Suprapubic skin (tissue), 3 donors: Measurements from ENCODE around the gene FASTKD3.

Experiments used
- POLR2AphosphoS5 ChIP-seq, 3 donors: sonication (generic); formaldehyde crosslinking; IDR thresholded peaks; one replicate each; pipeline ENCODE4 v1.6.1; 2017; ENCODE audit warnings: antibody characterized with exemption in 3 of 3
- TF ChIP-seq, protein P1 (sequence below), 2 donors: fragments of 200-600 bp in 1 of 2; fragments of 450-650 bp in 1 of 2; sonication (generic) in 1 of 2; IDR thresholded peaks; one replicate each; pipeline ENCODE4 v1.5.1; 2016 to 2019; ENCODE audit warnings: antibody characterized with exemption in 2 of 2, mild to moderate bottlenecking in 1 of 2, moderate library complexity in 1 of 2

DNA sequence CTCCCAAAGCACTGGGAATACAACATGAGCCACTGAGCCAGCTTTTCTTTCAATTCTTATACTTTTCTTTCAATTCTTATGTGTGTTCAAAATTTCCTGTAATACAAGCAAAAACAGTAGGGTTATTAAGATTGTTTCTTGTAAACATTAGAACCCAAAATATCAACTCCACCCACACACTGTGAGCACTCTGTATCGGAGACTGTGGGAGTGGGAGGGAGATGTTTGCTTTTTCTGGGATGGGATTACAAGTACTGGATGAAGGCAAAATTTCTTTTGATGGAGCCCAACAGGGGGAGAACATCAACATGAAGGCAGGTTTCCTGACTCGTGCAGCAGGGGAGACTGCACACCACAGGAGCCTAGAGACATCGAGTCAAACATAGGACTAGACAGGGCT is 13.2 kb downstream of the FASTKD3 start:
- TF ChIP-seq, protein P1, sequence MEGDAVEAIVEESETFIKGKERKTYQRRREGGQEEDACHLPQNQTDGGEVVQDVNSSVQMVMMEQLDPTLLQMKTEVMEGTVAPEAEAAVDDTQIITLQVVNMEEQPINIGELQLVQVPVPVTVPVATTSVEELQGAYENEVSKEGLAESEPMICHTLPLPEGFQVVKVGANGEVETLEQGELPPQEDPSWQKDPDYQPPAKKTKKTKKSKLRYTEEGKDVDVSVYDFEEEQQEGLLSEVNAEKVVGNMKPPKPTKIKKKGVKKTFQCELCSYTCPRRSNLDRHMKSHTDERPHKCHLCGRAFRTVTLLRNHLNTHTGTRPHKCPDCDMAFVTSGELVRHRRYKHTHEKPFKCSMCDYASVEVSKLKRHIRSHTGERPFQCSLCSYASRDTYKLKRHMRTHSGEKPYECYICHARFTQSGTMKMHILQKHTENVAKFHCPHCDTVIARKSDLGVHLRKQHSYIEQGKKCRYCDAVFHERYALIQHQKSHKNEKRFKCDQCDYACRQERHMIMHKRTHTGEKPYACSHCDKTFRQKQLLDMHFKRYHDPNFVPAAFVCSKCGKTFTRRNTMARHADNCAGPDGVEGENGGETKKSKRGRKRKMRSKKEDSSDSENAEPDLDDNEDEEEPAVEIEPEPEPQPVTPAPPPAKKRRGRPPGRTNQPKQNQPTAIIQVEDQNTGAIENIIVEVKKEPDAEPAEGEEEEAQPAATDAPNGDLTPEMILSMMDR (IDR thresholded peaks at IDR 0.05), result no peak
- TF ChIP-seq POLR2AphosphoS5 (IDR thresholded peaks at IDR 0.05), result no peak
